ENCODE measurements around the gene CD2AP.
"Not testable (repeated sequence)": the region's sequence is repeated elsewhere in the genome, so short reads cannot be mapped to it uniquely, and the experiment has no call there.

The CD2AP gene

DNA sequence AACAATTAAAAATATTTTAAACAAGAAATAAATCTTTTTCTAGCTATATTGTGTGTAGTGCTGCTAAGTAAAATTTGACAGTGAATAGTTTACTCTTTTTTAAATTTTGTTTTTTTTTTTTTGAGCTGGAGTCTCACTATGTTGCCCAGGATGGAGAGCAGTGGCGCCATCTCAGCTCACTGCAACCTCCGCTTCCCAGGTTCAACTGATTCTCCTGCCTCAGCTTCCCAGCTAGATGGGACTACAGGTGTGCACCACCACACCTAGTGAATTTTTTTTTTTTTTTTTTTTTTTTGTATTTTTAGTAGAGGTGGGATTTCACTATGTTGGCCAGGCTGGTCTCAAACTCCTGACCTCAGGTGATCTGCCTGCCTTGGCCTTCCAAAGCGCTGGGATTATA is 75.7 kb downstream of the CD2AP start:
- not testable (repeated sequence) for H3K27ac ChIP-seq (ENCODE audit: low read depth, low read length); H3K27me3 ChIP-seq (ENCODE audit: insufficient read depth, low read length, poor library complexity); H2AK5ac ChIP-seq (ENCODE audit: low read length); H3K23ac ChIP-seq (ENCODE audit: low read length); H3K56ac ChIP-seq (ENCODE audit: low read length); H3K4ac ChIP-seq (ENCODE audit: low read depth, low read length); H3K18ac ChIP-seq (ENCODE audit: low read length); H4K8ac ChIP-seq (ENCODE audit: low read depth, low read length); DNase-seq; H3K4me3 ChIP-seq (ENCODE audit: low read length); H3K79me2 ChIP-seq (ENCODE audit: control insufficient read depth, insufficient read depth, low read length); H4K5ac ChIP-seq (ENCODE audit: low read length); H3K4me2 ChIP-seq (ENCODE audit: low read length); H3K4me1 ChIP-seq (ENCODE audit: control insufficient read depth, low read depth, low read length); H3K79me1 ChIP-seq (ENCODE audit: low read length); H2BK15ac ChIP-seq (replicated peaks; ENCODE audit: low read depth); H3K36me3 ChIP-seq (ENCODE audit: control insufficient read depth, insufficient read depth, low read length); H3K9ac ChIP-seq (ENCODE audit: low read length); H2BK5ac ChIP-seq (ENCODE audit: low read length); H2BK120ac ChIP-seq (ENCODE audit: low read depth, low read length)
- WGBS (ENCODE audit: extremely low coverage, insufficient coverage, low lambda C conversion rate): no CpG with 5 or more reads among the region's 3 CpGs

DNA sequence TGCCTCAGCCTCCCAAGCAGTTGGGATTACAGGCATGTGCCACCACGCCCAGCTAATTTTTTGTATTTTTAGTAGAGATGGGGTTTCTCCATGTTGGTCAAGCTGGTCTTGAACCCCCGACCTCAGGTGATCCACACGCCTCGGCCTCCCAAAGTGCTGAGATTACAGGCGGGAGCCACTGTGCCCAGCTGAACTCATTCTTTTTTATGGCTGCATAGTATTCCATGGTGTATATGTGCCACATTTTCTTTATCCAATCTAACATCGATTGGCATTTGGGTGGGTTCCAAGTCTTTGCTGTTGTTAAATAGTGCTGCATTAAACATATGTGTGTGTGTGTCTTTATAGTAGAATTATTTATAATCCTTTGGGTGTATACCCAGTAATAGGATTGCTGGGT is 78.9 kb downstream of the CD2AP start:
- H2BK120ac ChIP-seq (ENCODE audit: low read depth, low read length); H3K23ac ChIP-seq (ENCODE audit: low read length); DNase-seq; H3K18ac ChIP-seq (ENCODE audit: low read length); H4K5ac ChIP-seq (ENCODE audit: low read length); H3K79me1 ChIP-seq (ENCODE audit: low read length); H3K27ac ChIP-seq (ENCODE audit: low read depth, low read length); H3K9ac ChIP-seq (ENCODE audit: low read length); H3K36me3 ChIP-seq (ENCODE audit: control insufficient read depth, insufficient read depth, low read length); H3K27me3 ChIP-seq (ENCODE audit: insufficient read depth, low read length, poor library complexity); H2BK5ac ChIP-seq (ENCODE audit: low read length); H3K4me2 ChIP-seq (ENCODE audit: low read length); H3K79me2 ChIP-seq (ENCODE audit: control insufficient read depth, insufficient read depth, low read length); H2BK15ac ChIP-seq (replicated peaks; ENCODE audit: low read depth); H3K56ac ChIP-seq (ENCODE audit: low read length); H3K4ac ChIP-seq (ENCODE audit: low read depth, low read length); H3K4me1 ChIP-seq (ENCODE audit: control insufficient read depth, low read depth, low read length); H2AK5ac ChIP-seq (ENCODE audit: low read length); H4K8ac ChIP-seq (ENCODE audit: low read depth, low read length); H3K4me3 ChIP-seq (ENCODE audit: low read length): not testable (repeated sequence)
- WGBS (ENCODE audit: extremely low coverage, insufficient coverage, low lambda C conversion rate): no CpG with 5 or more reads among the region's 6 CpGs

DNA sequence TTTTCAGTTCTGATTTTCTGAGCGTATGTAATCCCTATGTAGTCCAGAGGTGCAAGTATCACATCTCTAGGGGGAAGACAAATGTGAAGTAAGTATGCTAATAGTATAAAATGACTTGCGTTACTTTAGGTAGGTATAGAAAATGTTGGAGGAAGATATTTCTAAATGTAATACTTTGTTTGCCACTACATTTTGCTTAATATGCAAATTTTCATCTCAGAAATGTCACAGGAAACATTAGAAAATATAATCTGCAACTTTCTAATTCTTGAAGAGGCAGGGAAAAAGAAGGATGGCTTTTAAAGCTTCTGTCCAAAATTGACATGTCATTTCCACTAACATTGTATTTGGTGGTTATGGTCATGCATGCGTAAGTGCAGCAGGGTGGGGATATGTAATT is 85.6 kb downstream of the CD2AP start:
- Histone ChIP-seq H3K4me1 (ENCODE audit: control insufficient read depth, low read depth, low read length) (no peaks in the 10 kb centered on the region), H3K4me3 (ENCODE audit: low read length) (no peak overlapping the region), H2BK5ac (ENCODE audit: low read length) (no peak overlapping the region), H3K56ac (ENCODE audit: low read length) (no peak overlapping the region), H4K8ac (ENCODE audit: low read depth, low read length) (no peak overlapping the region), H3K27ac (ENCODE audit: low read depth, low read length) (no peak overlapping the region), H3K23ac (ENCODE audit: low read length) (no peak overlapping the region), H3K4ac (ENCODE audit: low read depth, low read length) (no peak overlapping the region), H4K5ac (ENCODE audit: low read length) (no peak overlapping the region), H3K9ac (ENCODE audit: low read length) (no peak overlapping the region), H2BK120ac (ENCODE audit: low read depth, low read length) (no peak overlapping the region), H3K18ac (ENCODE audit: low read length) (no peak overlapping the region), H2BK15ac (replicated peaks; ENCODE audit: low read depth) (no peak overlapping the region), H3K36me3 (ENCODE audit: control insufficient read depth, insufficient read depth, low read length) (no peaks in the 10 kb centered on the region), H3K27me3 (ENCODE audit: insufficient read depth, low read length, poor library complexity) (no peaks in the 10 kb centered on the region), H3K4me2 (ENCODE audit: low read length) (no peak overlapping the region), H3K79me2 (ENCODE audit: control insufficient read depth, insufficient read depth, low read length) (peaks cover 9% of the 10 kb centered on the region), H3K79me1 (ENCODE audit: low read length) (peaks cover 6% of the 10 kb centered on the region), H2AK5ac (ENCODE audit: low read length) (no peak overlapping the region)
- DNase-seq: no peak
- WGBS (ENCODE audit: extremely low coverage, insufficient coverage, low lambda C conversion rate): no CpG with 5 or more reads among the region's 3 CpGs

DNA sequence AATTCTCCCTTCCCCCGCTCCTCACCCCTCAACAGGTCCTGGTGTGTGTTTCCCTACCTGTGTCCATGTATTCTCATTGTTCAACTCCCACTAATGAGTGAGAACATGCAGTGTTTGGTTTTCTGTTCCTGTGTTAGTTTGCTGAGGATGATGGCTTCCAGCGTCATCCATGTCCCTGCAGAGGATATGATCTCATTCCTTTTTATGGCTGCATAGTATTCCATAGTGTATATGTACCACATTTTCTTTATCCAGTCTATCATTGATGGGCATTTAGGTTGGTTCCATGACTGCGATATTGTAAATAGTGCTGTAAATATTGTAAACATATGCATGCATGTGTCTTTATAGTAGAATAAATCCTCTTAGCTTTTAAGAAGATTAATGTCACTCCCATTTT is 89.0 kb downstream of the CD2AP start:
- not testable (repeated sequence) for H2BK5ac ChIP-seq (ENCODE audit: low read length); H3K4ac ChIP-seq (ENCODE audit: low read depth, low read length); H3K4me1 ChIP-seq (ENCODE audit: control insufficient read depth, low read depth, low read length); H3K56ac ChIP-seq (ENCODE audit: low read length); H2AK5ac ChIP-seq (ENCODE audit: low read length); H2BK15ac ChIP-seq (replicated peaks; ENCODE audit: low read depth); H3K4me3 ChIP-seq (ENCODE audit: low read length); H3K9ac ChIP-seq (ENCODE audit: low read length); H3K27ac ChIP-seq (ENCODE audit: low read depth, low read length); DNase-seq; H3K4me2 ChIP-seq (ENCODE audit: low read length); H3K18ac ChIP-seq (ENCODE audit: low read length); H4K5ac ChIP-seq (ENCODE audit: low read length); H3K36me3 ChIP-seq (ENCODE audit: control insufficient read depth, insufficient read depth, low read length); H3K23ac ChIP-seq (ENCODE audit: low read length); H3K27me3 ChIP-seq (ENCODE audit: insufficient read depth, low read length, poor library complexity); H2BK120ac ChIP-seq (ENCODE audit: low read depth, low read length); H4K8ac ChIP-seq (ENCODE audit: low read depth, low read length)
- H3K79me1 ChIP-seq (ENCODE audit: low read length): peaks cover 11% of the 10 kb centered on the region
- WGBS (ENCODE audit: extremely low coverage, insufficient coverage, low lambda C conversion rate): no CpG with 5 or more reads among the region's 3 CpGs
- H3K79me2 ChIP-seq (ENCODE audit: control insufficient read depth, insufficient read depth, low read length): peaks cover 10% of the 10 kb centered on the region

DNA sequence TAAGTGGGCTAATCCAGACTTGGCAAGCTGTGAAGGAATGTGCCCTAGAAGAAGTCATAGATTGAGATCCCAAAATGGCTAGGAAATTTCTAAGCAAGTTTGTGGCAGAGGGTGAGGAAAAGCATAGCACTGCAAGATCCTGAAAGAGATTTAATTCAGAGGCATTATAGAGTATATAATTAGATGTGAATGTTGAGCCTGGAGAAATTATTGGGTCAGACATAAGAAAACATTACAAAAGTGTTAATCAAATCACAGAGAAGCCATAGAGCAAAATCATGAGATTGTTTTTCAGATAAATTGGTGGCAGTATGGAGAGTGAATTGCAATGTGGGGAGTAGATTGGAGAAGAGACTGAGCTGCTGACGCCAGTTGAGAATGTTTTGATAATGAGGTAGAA is 90.0 kb downstream of the CD2AP start:
- Histone ChIP-seq H3K9ac (ENCODE audit: low read length) (no peak overlapping the region), H3K4me1 (ENCODE audit: control insufficient read depth, low read depth, low read length) (peaks cover 2% of the 10 kb centered on the region), H2BK15ac (replicated peaks; ENCODE audit: low read depth) (no peak overlapping the region), H3K79me2 (ENCODE audit: control insufficient read depth, insufficient read depth, low read length) (peaks cover 10% of the 10 kb centered on the region), H3K36me3 (ENCODE audit: control insufficient read depth, insufficient read depth, low read length) (no peaks in the 10 kb centered on the region), H3K23ac (ENCODE audit: low read length) (no peak overlapping the region), H3K27ac (ENCODE audit: low read depth, low read length) (no peak overlapping the region), H3K4me2 (ENCODE audit: low read length) (no peak overlapping the region), H3K79me1 (ENCODE audit: low read length) (peaks cover 11% of the 10 kb centered on the region), H2BK120ac (ENCODE audit: low read depth, low read length) (no peak overlapping the region), H4K5ac (ENCODE audit: low read length) (no peak overlapping the region), H4K8ac (ENCODE audit: low read depth, low read length) (no peak overlapping the region), H3K18ac (ENCODE audit: low read length) (no peak overlapping the region), H3K27me3 (ENCODE audit: insufficient read depth, low read length, poor library complexity) (no peaks in the 10 kb centered on the region), H3K56ac (ENCODE audit: low read length) (no peak overlapping the region), H2AK5ac (ENCODE audit: low read length) (no peak overlapping the region), H2BK5ac (ENCODE audit: low read length) (no peak overlapping the region), H3K4me3 (ENCODE audit: low read length) (no peak overlapping the region), H3K4ac (ENCODE audit: low read depth, low read length) (no peak overlapping the region)
- no peak for DNase-seq
- WGBS (ENCODE audit: extremely low coverage, insufficient coverage, low lambda C conversion rate): no CpG with 5 or more reads among the region's 1 CpG

DNA sequence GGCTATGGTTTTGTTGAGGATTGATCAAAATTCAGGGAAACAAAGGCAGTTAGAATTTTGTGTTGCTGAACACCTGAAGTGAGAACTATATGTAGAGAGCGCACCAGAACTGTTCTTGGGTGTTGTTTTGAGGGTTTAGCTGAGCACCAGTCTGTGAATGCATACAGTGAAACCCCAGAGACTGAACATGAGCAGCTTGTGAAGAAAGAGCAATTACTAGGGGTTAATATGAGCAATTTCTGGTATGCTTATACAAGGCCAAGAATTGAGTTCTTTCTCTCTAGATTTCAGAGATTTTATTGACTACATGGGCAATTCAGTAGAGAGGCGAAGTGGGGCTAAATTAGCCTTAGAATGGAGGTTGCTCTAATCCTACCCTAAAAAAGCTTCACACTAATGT is 93.9 kb downstream of the CD2AP start:
- no peak overlapping the region for H3K9ac ChIP-seq (ENCODE audit: low read length)
- H4K5ac ChIP-seq (ENCODE audit: low read length): no peak overlapping the region
- no peak overlapping the region for H3K4me3 ChIP-seq (ENCODE audit: low read length)
- no peak overlapping the region for H4K8ac ChIP-seq (ENCODE audit: low read depth, low read length)
- DNase-seq: no peak
- no peaks in the 10 kb centered on the region for H3K27me3 ChIP-seq (ENCODE audit: insufficient read depth, low read length, poor library complexity)
- no peak overlapping the region for H3K4ac ChIP-seq (ENCODE audit: low read depth, low read length)
- H3K4me2 ChIP-seq (ENCODE audit: low read length): no peak overlapping the region
- no peak overlapping the region for H2BK15ac ChIP-seq (replicated peaks; ENCODE audit: low read depth)
- H3K79me1 ChIP-seq (ENCODE audit: low read length): peaks cover 9% of the 10 kb centered on the region
- H3K36me3 ChIP-seq (ENCODE audit: control insufficient read depth, insufficient read depth, low read length): no peaks in the 10 kb centered on the region
- H3K79me2 ChIP-seq (ENCODE audit: control insufficient read depth, insufficient read depth, low read length): peaks cover 5% of the 10 kb centered on the region
- no peak overlapping the region for H2BK5ac ChIP-seq (ENCODE audit: low read length)
- H2BK120ac ChIP-seq (ENCODE audit: low read depth, low read length): no peak overlapping the region
- H3K23ac ChIP-seq (ENCODE audit: low read length): no peak overlapping the region
- H3K27ac ChIP-seq (ENCODE audit: low read depth, low read length): no peak overlapping the region
- H2AK5ac ChIP-seq (ENCODE audit: low read length): no peak overlapping the region
- no peak overlapping the region for H3K56ac ChIP-seq (ENCODE audit: low read length)
- WGBS (ENCODE audit: extremely low coverage, insufficient coverage, low lambda C conversion rate): no CpG with 5 or more reads among the region's 2 CpGs
- no peak overlapping the region for H3K18ac ChIP-seq (ENCODE audit: low read length)
- H3K4me1 ChIP-seq (ENCODE audit: control insufficient read depth, low read depth, low read length): peaks cover 2% of the 10 kb centered on the region

All from mesendoderm (in vitro differentiated cells).